Smooth muscle cell (in vitro differentiated cells): ENCODE results near the gene CTNNA2. TPM values are rescaled to one million over a fixed set of nuclear protein-coding genes. Genes with fewer than 3 reads are reported as not detected.

Experiments used
- DNase-seq: peaks from one replicate; lab custom pipeline; 2025; ENCODE audit not compliant: unreplicated experiment; lab: John Stamatoyannopoulos, UW
- H2AFZ ChIP-seq: fragments of 200-600 bp; sonication (generic); 2 replicates; pipeline ENCODE4 v1.6.0; 2016; ENCODE audit warnings: antibody characterized with exemption, low read depth, mild to moderate bottlenecking
- H3F3A ChIP-seq: fragments of 200-600 bp; sonication (generic); 2 replicates; pipeline ENCODE4 v1.6.0; 2017; ENCODE audit warnings: antibody characterized with exemption, low read depth
- H3K27ac ChIP-seq: fragments of 200-600 bp; sonication (generic); 2 replicates; pipeline ENCODE4 v1.5.1; 2016; ENCODE audit warnings: low read depth, mild to moderate bottlenecking
- H3K27me3 ChIP-seq: fragments of 200-600 bp; sonication (generic); 2 replicates; pipeline ENCODE4 v1.6.1; 2016; ENCODE audit warnings: low read depth, mild to moderate bottlenecking
- H3K36me3 ChIP-seq: fragments of 200-600 bp; sonication (generic); 2 replicates; pipeline ENCODE4 v1.5.1; 2016; ENCODE audit warnings: low read depth
- H3K4me1 ChIP-seq: fragments of 200-600 bp; sonication (generic); 2 replicates; pipeline ENCODE4 v1.5.1; 2016; ENCODE audit warnings: low read depth
- H3K4me2 ChIP-seq: fragments of 200-600 bp; sonication (generic); 2 replicates; pipeline ENCODE4 v1.6.0; 2016; ENCODE audit warnings: mild to moderate bottlenecking
- H3K4me3 ChIP-seq: fragments of 200-600 bp; sonication (generic); 2 replicates; pipeline ENCODE4 v1.5.1; 2016; ENCODE audit warnings: mild to moderate bottlenecking
- H3K79me2 ChIP-seq: fragments of 200-600 bp; sonication (generic); 2 replicates; pipeline ENCODE4 v1.6.0; 2016; ENCODE audit warnings: low read depth, mild to moderate bottlenecking
- H3K9ac ChIP-seq: fragments of 200-600 bp; sonication (generic); 2 replicates; pipeline ENCODE4 v1.6.0; 2016; ENCODE audit warnings: low read depth
- H3K9me3 ChIP-seq: fragments of 200-600 bp; sonication (generic); replicated peaks from 2 replicates; pipeline ENCODE4 v1.5.1; 2016; ENCODE audit warnings: low read depth
- H4K20me1 ChIP-seq: fragments of 200-600 bp; sonication (generic); 2 replicates; pipeline ENCODE4 v1.6.0; 2016; ENCODE audit warnings: low read depth
- WGBS: methylation state at CpG from one replicate; pipeline ENCODE4 v1.1.7; 2016; ENCODE audit warnings: low lambda C conversion rate; 5-methylcytosine and 5-hydroxymethylcytosine counted together
- polyA plus RNA-seq: library from polyadenylated mRNA; unstranded; fragments of >200 nt; fragmentation: Nextera tagmentation; extraction: Ambion mirVana; gene quantifications from 2 replicates; pipeline ENCODE4 v1.2.1, GENCODE V29; 2016
- total RNA-seq: library from RNA; depleted of rRNA; stranded (reverse); fragments of >200 nt; gene quantifications from 2 replicates; pipeline ENCODE4 v1.2.3, GENCODE V29; 2014
- TF ChIP-seq, protein P1 (sequence below): fragments of 200-600 bp; sonication (generic); IDR thresholded peaks from 2 replicates; pipeline ENCODE4 v1.5.1; 2017; ENCODE audit warnings: borderline replicate concordance, mild to moderate bottlenecking, antibody characterized with exemption; ENCODE audit not compliant: insufficient read depth, poor library complexity, severe bottlenecking

The CTNNA2 gene
- total and polyA plus RNA-seq, 2 experiments from 2014 or later = not detected

DNA sequence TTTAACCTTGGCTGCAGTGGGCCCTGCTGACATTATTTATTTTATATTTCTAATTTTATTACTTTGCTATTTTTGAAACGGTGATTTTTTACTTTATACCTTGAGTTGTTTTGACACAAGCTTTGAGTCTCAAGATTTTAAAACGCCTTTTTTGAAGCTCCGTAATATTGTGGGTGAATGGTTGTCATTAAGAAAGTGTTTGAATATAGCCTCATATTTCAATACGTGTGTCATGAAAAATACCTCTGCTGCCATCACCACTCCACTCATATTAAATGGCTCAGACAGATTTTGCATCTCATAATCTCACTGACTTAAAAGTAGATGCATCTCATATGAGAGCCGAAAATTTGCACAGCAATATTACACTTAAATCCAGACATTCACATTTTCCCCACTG, 106.6 kb downstream of the CTNNA2 start:
- H3K36me3 ChIP-seq = no peaks in the 10 kb centered on the region
- H4K20me1 ChIP-seq = no peaks in the 10 kb centered on the region
- H3K9ac ChIP-seq = no peak overlapping the region
- no peak overlapping the region for H2AFZ ChIP-seq
- H3K27me3 ChIP-seq = no peaks in the 10 kb centered on the region
- H3K4me3 ChIP-seq = no peak overlapping the region
- H3F3A ChIP-seq = peaks cover 10% of the 10 kb centered on the region
- peak overlapping the region; percentile 48 for H3K4me2 ChIP-seq
- WGBS = 90% methylated on average over 5 of the region's 5 CpGs
- H3K79me2 ChIP-seq = no peaks in the 10 kb centered on the region
- H3K27ac ChIP-seq = no peak overlapping the region
- H3K4me1 ChIP-seq = no peaks in the 10 kb centered on the region
- H3K9me3 ChIP-seq = no peaks in the 10 kb centered on the region
- DNase-seq = no peak
- TF ChIP-seq, protein P1, sequence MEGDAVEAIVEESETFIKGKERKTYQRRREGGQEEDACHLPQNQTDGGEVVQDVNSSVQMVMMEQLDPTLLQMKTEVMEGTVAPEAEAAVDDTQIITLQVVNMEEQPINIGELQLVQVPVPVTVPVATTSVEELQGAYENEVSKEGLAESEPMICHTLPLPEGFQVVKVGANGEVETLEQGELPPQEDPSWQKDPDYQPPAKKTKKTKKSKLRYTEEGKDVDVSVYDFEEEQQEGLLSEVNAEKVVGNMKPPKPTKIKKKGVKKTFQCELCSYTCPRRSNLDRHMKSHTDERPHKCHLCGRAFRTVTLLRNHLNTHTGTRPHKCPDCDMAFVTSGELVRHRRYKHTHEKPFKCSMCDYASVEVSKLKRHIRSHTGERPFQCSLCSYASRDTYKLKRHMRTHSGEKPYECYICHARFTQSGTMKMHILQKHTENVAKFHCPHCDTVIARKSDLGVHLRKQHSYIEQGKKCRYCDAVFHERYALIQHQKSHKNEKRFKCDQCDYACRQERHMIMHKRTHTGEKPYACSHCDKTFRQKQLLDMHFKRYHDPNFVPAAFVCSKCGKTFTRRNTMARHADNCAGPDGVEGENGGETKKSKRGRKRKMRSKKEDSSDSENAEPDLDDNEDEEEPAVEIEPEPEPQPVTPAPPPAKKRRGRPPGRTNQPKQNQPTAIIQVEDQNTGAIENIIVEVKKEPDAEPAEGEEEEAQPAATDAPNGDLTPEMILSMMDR = no peak

DNA sequence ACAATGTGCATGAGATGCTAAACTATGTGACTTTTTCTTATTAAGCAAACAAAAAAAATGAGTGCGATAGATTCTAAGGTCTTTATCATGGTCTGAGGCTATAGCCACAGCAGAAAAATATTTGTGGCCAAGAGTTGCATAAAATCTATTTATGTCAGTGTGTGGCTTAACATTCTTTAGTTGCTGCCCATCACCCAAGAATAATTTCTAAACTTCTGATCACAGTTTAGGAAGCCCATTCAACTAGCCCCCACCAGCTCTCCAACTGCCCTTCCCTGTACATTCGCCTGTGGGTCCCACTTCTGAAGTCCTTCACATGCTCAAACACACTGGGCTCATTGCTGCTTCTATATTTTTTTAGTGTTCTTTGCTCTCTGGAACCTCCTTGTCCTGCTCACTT, 107.1 kb downstream of the CTNNA2 start:
- Histone ChIP-seq H3K79me2 (no peaks in the 10 kb centered on the region), H3K27ac (peak overlapping the region; percentile 6), H3K9ac (no peak overlapping the region), H3K4me1 (no peaks in the 10 kb centered on the region), H3F3A (peaks cover 10% of the 10 kb centered on the region), H3K27me3 (no peaks in the 10 kb centered on the region), H3K4me3 (no peak overlapping the region), H3K4me2 (peak overlapping the region; percentile 48), H3K36me3 (no peaks in the 10 kb centered on the region), H4K20me1 (no peaks in the 10 kb centered on the region), H3K9me3 (no peaks in the 10 kb centered on the region), H2AFZ (no peak overlapping the region)
- DNase-seq = no peak
- WGBS = 62% methylated on average over 2 of the region's 2 CpGs
- TF ChIP-seq, protein P1 = no peak

DNA sequence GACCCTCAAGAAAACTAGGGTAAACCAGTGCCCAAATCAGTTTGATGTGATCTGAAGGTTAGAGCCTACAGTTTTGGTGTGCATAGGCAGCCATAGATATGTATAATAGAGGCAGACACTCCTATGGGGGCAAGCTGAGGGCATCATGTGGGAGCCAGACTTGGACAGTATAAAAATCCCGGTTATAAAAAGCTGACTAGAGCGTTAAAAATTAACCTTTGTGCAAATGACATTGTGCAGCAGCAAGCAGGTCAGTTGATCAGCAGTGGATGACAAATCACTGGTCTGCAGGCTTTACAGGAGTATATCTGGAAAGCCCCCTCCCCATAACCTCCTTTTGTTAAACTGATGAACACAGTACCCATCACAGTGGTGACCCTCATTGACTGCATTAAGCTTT, 107.8 kb downstream of the CTNNA2 start:
- Histone ChIP-seq H3K9ac (no peak overlapping the region), H3K4me2 (no peak overlapping the region), H2AFZ (no peak overlapping the region), H4K20me1 (no peaks in the 10 kb centered on the region), H3K36me3 (no peaks in the 10 kb centered on the region), H3K4me3 (no peak overlapping the region), H3K4me1 (no peaks in the 10 kb centered on the region), H3K79me2 (no peaks in the 10 kb centered on the region), H3F3A (peaks cover 10% of the 10 kb centered on the region), H3K27me3 (peaks cover 1% of the 10 kb centered on the region), H3K27ac (no peak overlapping the region), H3K9me3 (no peaks in the 10 kb centered on the region)
- WGBS = 96% methylated on average over 2 of the region's 2 CpGs
- no peak for DNase-seq
- TF ChIP-seq, protein P1 = no peak

DNA sequence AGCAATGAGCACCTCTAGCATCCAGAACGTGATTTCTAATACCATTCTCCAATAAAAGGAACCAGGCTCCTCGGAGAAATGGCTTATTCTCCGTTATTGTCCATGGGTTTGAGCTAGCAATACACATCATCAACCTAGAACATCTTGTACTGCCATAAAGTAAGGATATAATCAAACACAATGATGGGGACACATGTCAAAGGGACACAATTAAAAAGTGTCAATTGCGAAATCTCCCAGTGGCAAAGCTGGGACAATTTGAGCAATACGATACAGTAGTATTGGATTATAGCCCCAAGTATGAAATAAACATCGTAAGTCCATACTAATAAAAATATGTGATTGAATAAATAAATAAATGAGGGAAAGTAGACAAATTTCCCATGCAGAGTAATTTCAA, 108.4 kb downstream of the CTNNA2 start:
- peaks cover 4% of the 10 kb centered on the region for H3K27me3 ChIP-seq
- no peaks in the 10 kb centered on the region for H3K79me2 ChIP-seq
- WGBS = 97% methylated on average over 6 of the region's 6 CpGs
- DNase-seq = no peak
- no peak overlapping the region for H3K4me2 ChIP-seq
- no peak overlapping the region for H2AFZ ChIP-seq
- peaks cover 10% of the 10 kb centered on the region for H3F3A ChIP-seq
- H3K9me3 ChIP-seq = no peaks in the 10 kb centered on the region
- TF ChIP-seq, protein P1 = no peak
- H3K4me1 ChIP-seq = no peaks in the 10 kb centered on the region
- no peak overlapping the region for H3K4me3 ChIP-seq
- H3K9ac ChIP-seq = no peak overlapping the region
- no peaks in the 10 kb centered on the region for H4K20me1 ChIP-seq
- H3K27ac ChIP-seq = no peak overlapping the region
- no peaks in the 10 kb centered on the region for H3K36me3 ChIP-seq
